RWPE2 (cell line): ENCODE measurements around the gene ZFPM1.

Experiments
- ATAC-seq: fragments of 200-7000 bp; cut with Tn5 transposase; 3 replicates; pipeline ENCODE4 v1.9.1; 2021; ENCODE audit warnings: low read depth
- DNase-seq: peaks from one replicate; pipeline ENCODE4 v3.0.0-alpha.2; 2020; ENCODE audit warnings: low spot score
- H3K27ac ChIP-seq: fragments of 450-650 bp; 2 replicates; pipeline ENCODE4 v1.5.1; 2017; ENCODE audit warnings: mild to moderate bottlenecking; ENCODE audit not compliant: poor library complexity, severe bottlenecking
- H3K27me3 ChIP-seq: fragments of 250-450 bp; sonication (Bioruptor Pico); 2 replicates; pipeline ENCODE4 v1.5.1; 2021; ENCODE audit warnings: mild to moderate bottlenecking, moderate library complexity; ENCODE audit not compliant: insufficient read depth, poor library complexity, severe bottlenecking
- H3K36me3 ChIP-seq: fragments of 250-450 bp; sonication (Bioruptor Pico); 2 replicates; pipeline ENCODE4 v1.5.1; 2020; ENCODE audit warnings: low read depth, mild to moderate bottlenecking, moderate library complexity
- H3K4me1 ChIP-seq: fragments of 250-450 bp; sonication (Bioruptor Pico); 2 replicates; pipeline ENCODE4 v1.5.1; 2021; ENCODE audit warnings: mild to moderate bottlenecking, moderate library complexity; ENCODE audit not compliant: insufficient read depth, poor library complexity, severe bottlenecking
- H3K4me3 ChIP-seq: fragments of 250-450 bp; sonication (Bioruptor Pico); 2 replicates; pipeline ENCODE4 v1.5.1; 2021; ENCODE audit warnings: mild to moderate bottlenecking, moderate library complexity; ENCODE audit not compliant: severe bottlenecking
- H3K9me3 ChIP-seq: fragments of 250-450 bp; sonication (Bioruptor Pico); 2 replicates; pipeline ENCODE4 v1.5.1; 2021; ENCODE audit warnings: mild to moderate bottlenecking, moderate library complexity; ENCODE audit not compliant: severe bottlenecking
- CTCF ChIP-seq: fragments of 450-650 bp; IDR thresholded peaks from one replicate; pipeline ENCODE4 v1.5.1; 2017; ENCODE audit warnings: mild to moderate bottlenecking, moderate library complexity; ENCODE audit not compliant: poor library complexity, severe bottlenecking

The ZFPM1 gene

DNA sequence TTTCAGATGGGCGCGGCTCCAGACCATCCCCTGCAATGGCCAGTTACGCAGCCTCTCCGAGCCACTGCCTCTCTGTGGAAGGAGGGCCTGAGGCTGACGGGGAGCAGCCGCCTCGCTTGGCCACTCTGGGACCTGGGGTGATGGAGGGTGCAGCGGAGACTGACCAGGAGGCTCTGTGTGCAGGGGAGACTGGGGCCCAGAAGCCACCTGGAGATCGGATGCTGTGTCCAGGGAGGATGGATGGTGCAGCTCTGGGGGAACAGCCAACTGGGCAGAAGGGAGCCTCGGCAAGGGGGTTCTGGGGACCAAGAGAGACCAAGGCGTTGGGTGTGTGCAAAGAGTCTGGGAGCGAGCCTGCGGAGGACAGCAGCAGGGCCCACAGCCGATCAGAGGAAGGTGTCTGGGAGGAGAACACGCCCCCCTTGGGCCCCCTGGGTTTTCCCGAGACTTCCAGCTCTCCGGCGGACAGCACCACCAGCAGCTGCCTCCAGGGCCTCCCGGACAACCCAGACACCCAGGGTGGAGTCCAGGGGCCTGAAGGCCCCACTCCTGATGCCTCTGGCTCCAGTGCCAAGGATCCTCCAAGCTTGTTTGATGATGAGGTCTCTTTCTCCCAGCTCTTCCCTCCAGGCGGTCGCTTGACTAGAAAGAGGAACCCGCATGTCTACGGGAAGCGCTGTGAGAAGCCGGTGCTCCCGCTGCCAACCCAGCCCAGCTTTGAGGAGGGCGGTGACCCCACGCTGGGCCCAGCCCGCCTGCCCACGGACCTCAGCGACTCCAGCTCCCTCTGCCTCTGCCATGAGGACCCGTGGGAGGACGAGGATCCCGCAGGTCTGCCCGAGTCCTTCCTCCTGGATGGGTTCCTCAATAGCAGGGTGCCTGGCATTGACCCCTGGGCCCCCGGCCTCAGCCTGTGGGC is 17.4 kb upstream of the ZFPM1 start:
- no peak for TF ChIP-seq CTCF
- ATAC-seq (no peak), DNase-seq (no peak)
- H3K9me3 ChIP-seq: no peaks in the 10 kb centered on the region
- H3K4me3 ChIP-seq: no peak overlapping the region
- H3K27me3 ChIP-seq: peaks cover 18% of the 10 kb centered on the region
- no peak overlapping the region for H3K27ac ChIP-seq
- no peaks in the 10 kb centered on the region for H3K36me3 ChIP-seq
- H3K4me1 ChIP-seq: no peaks in the 10 kb centered on the region

DNA sequence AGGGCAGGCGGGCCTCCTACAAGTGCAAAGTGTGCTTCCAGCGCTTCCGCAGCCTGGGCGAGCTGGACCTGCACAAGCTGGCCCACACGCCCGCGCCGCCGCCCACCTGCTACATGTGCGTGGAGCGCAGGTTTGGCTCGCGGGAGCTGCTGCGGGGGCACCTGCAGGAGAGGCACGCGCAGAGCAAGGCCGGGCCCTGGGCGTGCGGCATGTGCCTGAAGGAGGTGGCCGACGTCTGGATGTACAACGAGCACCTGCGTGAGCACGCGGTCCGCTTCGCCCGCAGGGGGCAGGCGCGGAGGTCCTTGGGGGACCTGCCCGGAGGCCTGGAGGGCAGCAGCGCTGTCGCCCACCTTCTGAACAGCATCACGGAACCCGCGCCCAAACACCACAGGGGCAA is 16.3 kb upstream of the ZFPM1 start:
- Histone ChIP-seq H3K4me1 (no peaks in the 10 kb centered on the region), H3K36me3 (no peaks in the 10 kb centered on the region), H3K27ac (no peak overlapping the region), H3K27me3 (peaks cover 7% of the 10 kb centered on the region), H3K9me3 (no peaks in the 10 kb centered on the region), H3K4me3 (no peak overlapping the region)
- DNase-seq (no peak), ATAC-seq (no peak)
- TF ChIP-seq CTCF: no peak

GRCh38 chr16:88437367-88437964 is 15.6 kb upstream of the ZFPM1 start:
- Histone ChIP-seq H3K27me3 (peaks cover under 1% of the 10 kb centered on the region), H3K4me3 (no peak overlapping the region), H3K9me3 (no peaks in the 10 kb centered on the region), H3K4me1 (no peaks in the 10 kb centered on the region), H3K36me3 (no peaks in the 10 kb centered on the region), H3K27ac (no peak overlapping the region)
- peak; percentile 44; the same call in 2 of the 3 replicates for ATAC-seq
- TF ChIP-seq CTCF: peak; percentile 92
- no peak for DNase-seq

- Histone ChIP-seq H3K9me3 (no peaks in the 10 kb centered on the region), H3K36me3 (no peaks in the 10 kb centered on the region), H3K4me3 (no peak overlapping the region), H3K27ac (no peak overlapping the region), H3K27me3 (no peaks in the 10 kb centered on the region), H3K4me1 (no peaks in the 10 kb centered on the region)
- no peak for ATAC-seq
- TF ChIP-seq CTCF: no peak
- DNase-seq: no peak
Measured at GRCh38 chr16:88438084-88438870, 14.8 kb upstream of the ZFPM1 start.
